LoVo (cell line): ENCODE measurements around the gene IP6K2.
"Not testable (repeated sequence)": the region's sequence is repeated elsewhere in the genome, so short reads cannot be mapped to it uniquely, and the experiment has no call there.

Experiments
- DNase-seq: peaks from one replicate; pipeline ENCODE4 v3.0.0-alpha.2; 2016; ENCODE audit warnings: low spot score

IP6K2 gene

DNA sequence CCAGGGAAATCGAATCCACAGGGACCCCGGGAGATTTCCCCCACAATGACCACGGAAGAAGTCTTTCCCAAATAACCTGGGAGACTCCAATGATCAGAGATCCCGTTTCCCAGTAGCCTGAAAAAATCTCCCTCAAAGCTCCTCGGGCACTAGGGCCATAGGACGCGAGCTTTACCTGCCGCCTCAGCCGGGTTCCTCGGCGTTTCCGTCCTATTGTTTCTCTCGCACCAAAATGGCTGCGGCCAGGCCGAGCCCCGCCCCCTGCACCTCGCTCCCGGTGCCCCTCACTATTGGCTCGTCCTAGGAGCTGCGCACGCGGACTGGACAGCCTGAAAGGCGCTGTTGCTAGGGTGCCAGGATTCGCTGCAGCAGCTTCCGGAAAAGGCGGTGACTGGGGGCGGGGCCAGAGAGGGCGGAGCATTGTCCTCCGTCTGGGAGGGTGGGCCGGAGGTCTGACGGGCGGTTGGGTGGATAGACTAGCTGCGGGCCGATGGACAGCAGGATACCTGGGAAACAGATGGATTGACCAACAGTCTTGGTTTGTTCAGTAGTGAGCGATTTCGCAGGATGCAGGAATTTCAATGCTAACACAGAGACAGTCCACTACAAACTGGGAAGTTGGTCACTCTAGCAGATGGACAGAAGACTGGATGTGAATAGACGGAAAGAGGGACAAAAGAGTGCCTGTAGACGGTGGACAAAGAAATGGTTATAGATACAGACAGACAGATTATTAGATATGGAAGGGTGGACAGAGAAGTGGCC lies at the start of gene IP6K2:
IP6K2 (minus strand) TSS at position 240 of the 765 bp plus-strand sequence. CDS start 21,930 bp downstream, outside the sequence.
- DNase-seq = peak; percentile 99

- DNase-seq = peak; percentile 34
Measured at GRCh38 chr3:48765376-48765775, 48.4 kb upstream of the IP6K2 start.

- no peak for DNase-seq
Measured at GRCh38 chr3:48762816-48763215, 45.8 kb upstream of the IP6K2 start.

DNA sequence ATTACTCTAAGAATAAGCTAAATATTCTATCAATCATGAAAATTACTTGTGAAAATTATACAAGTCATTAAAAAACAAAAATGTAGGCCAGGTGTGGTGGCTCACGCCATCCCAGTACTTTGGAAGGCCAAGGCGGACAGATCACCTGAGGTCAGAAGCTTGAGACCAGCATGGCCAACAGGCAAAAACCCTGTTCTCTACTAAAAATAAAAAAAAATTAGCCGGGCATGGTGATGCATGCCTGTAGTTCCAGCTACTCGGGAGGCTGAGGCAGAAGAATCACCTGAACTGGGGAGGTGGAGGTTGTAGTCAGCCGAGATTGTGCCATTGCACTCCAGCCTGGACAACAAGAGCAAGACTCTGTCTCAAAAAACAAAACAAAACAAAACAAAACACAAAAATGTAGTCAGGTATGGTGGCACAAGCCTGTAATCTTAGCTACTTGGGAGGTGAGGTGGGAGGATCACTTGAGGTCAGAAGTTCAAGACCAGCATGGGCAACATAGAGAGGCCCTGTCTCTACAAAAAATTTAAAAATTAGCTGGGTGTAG lies 43.0 kb upstream of the IP6K2 start:
- DNase-seq = not testable (repeated sequence)

DNA sequence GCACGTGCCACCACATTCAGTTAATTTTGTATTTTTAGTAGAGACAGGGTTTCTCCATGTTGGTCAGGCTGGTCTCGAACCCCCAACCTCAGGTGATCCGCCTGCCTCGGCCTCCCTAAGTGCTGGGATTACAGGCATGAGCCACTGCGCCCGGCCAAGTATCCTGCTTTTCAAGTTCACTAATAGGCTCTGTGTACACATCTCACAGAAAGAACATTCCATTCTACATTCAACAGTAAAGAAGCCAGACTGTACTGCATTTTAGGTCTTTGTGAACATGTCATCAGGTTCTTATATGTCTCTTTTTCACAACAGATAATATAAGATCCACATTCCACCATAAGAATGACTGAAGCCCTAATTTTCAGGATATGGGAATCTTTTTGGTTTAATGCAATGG lies 42.5 kb upstream of the IP6K2 start:
- DNase-seq = not testable (repeated sequence)

GRCh38 chr3:48759071-48759470 lies 42.0 kb upstream of the IP6K2 start:
- no peak for DNase-seq

DNA sequence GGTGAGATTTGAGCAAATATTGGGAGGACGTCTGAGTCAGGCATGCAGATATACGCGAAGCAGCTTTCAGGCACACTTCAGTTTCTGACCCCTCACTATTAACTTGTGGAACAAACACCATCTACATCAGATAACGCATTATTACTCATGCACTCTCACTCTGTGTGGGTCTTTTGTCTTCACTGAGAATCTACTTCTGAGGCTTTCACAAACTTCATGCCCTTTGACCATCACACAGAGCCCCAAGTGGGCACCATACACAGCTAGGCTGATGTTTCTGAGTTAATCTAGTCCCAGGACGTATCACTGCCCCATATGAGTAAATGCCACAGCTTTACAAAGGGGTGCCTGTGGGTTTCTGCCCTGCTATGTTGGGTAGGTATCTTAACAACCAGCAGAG lies 39.6 kb upstream of the IP6K2 start:
- no peak for DNase-seq

DNA sequence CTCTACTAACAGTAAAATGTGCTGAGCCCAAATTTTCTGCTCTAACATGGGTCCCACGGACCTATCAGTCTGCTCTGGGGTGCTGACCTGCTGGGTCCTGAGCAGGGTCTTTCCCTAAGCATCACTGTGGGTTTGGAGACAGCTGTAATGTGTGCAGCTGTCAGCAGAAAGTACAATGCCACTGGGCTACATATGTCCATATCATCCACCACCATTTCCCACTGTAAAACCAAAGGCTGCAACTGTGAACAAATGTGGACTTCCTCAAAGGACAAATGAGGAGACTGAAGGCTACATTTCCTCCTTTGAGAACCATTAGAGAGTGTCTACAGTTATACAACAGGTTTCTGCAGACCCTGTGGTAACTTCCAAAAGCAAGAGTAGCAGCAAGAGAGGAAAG lies 33.8 kb upstream of the IP6K2 start:
- DNase-seq = no peak

DNA sequence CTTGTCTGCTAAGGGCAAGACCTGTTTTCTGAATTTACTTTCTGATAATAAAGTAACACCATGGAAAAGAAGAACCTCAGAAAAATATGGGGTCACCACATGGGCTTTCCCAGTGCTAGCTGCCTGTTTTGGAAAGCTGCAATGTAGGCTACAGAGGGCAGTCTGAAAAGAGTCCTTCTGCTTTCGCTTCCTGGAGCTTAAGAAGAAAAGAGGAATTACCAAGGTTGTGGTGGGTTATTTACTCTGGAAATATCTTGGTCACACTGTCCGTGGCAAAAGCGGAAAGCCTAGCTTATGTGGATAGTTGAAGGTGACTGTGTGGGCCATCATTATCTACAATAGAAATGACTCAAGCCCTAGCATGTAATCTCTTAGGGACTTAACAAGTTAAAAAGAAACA lies 31.7 kb upstream of the IP6K2 start:
- no peak for DNase-seq

DNA sequence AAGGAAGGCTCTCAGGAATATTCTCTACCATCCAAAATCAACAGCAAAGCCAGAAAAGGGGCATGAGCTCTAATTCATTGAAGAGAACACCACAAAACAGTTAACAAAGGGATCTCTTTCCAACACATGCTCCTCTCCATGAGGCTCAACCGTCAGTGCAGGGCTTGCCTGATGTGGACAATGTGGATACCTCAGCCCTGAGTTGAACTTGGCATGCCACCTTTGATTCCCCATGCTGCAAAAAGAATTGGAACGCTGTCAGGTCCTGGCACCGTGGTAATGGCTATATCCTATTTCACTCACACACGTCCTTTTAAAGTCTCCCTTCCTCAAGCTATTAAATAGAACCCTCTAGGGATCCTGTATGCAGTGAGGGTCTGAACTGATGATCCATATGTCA lies 30.7 kb upstream of the IP6K2 start:
- no peak for DNase-seq

DNA sequence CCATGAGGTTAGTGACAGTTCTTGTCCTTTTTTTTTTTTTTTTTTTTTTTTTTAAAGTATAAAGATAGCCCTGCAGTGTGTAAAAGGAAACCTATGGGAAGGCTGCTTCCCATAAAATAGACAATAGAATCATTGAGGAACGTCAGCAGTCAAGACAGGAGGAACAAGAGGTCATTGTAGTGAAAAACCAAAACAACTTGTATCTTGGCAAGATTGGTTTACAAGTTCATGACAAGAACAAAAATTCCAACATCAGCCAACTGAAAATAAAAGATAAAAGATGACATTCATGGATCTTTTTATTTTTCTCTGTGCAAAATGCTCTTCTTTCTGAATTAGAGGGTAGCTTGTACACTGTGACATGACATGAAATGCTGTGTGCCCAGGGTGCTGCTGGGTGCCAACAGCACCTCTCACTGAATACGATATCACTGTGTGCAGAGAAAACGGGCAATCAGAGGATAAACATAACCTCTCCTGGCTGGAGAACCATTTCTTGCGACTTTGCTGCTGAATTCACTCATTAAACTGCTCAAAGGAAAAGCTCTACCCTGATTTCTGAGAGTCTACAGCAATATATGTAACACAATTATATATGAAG lies 30.1 kb upstream of the IP6K2 start:
- no peak for DNase-seq

- no peak for DNase-seq
Measured at GRCh38 chr3:48743773-48744172, 26.8 kb upstream of the IP6K2 start.

GRCh38 chr3:48741226-48741625 lies 24.2 kb upstream of the IP6K2 start:
- not testable (repeated sequence) for DNase-seq

- peak; percentile 92 for DNase-seq
Measured at GRCh38 chr3:48739955-48740823, 23.2 kb upstream of the IP6K2 start.

DNA sequence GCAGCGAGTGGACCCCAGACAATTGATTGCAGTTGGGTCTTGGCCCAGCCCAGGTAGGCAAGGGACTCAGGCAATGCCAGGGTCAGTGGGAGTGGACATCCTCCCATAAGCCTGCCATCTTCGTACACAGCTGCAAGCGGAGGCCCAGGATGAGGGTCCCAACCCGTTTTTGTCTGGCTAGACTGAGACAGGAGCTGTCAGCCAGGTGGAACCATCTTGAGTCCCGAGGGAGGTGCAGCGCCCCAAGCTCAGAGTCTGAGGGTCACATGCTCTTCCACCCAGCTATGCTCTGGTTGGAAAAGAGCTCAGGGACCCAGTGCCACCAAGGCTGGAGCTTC lies 22.6 kb upstream of the IP6K2 start:
- DNase-seq = no peak

- no peak for DNase-seq
Measured at GRCh38 chr3:48738926-48739616, 22.1 kb upstream of the IP6K2 start.

DNA sequence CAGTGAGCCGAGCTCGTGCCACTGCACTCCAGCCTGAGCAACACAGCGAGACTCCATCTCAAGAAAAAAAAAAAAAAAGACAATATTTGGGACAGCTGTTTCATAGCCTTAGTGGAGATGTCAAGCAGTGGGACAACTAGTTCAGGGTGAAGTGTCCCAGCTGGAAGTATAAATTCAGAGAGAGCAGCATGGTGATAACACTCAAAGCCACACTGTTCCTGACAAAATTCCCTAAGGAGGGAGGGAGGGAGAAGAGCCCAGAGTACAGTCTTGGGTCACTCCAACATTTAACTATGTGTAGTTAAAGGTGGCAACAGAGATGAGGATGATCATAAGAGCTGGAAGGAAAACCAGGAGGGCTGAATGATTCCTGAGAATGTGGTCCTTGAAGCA lies 21.1 kb upstream of the IP6K2 start:
- no peak for DNase-seq

GRCh38 chr3:48735075-48735767 lies 18.2 kb upstream of the IP6K2 start:
- not testable (repeated sequence) for DNase-seq

DNA sequence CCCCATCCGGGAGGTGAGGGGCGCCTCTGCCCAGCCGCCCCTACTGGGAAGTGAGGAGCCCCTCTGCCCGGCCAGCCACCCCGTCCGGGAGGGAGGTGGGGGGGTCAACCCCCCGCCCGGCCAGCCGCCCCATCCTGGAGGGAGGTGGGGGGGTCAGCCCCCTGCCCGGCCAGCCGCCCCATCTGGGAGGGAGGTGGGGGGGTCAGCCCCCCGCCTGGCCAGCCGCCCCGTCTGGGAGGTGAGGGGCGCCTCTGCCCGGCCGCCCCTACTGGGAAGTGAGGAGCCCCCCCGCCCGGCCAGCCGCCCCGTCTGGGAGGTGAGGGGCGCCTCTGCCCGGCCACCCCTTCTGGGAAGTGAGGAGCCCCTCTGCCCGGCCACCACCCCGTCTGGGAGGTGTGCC lies 17.5 kb upstream of the IP6K2 start:
- not testable (repeated sequence) for DNase-seq

GRCh38 chr3:48733752-48734518 lies 16.9 kb upstream of the IP6K2 start:
- not testable (repeated sequence) for DNase-seq

GRCh38 chr3:48727511-48727910 lies 10.5 kb upstream of the IP6K2 start:
- no peak for DNase-seq
